CD8-positive, alpha-beta memory T cell (primary cell): ENCODE data around the gene PRSS53. TPM values are rescaled to one million over a fixed set of nuclear protein-coding genes. Genes with fewer than 3 reads are reported as not detected.
"Not testable (repeated sequence)": the region's sequence is repeated elsewhere in the genome, so short reads cannot be mapped to it uniquely, and the experiment has no call there.

ENCODE experiments used
- CTCF ChIA-PET: fragments of 350-600 bp; sonication (Branson Sonifier 250); formaldehyde crosslinking; loops from one replicate; lab custom pipeline; 2021; ENCODE audit warnings: antibody characterized with exemption; lab: Charles Lee
- POLR2A ChIA-PET: fragments of 350-600 bp; sonication (Branson Sonifier 250); formaldehyde crosslinking; loops from one replicate; lab custom pipeline; 2021; ENCODE audit warnings: antibody characterized with exemption; lab: Charles Lee
- DNase-seq, 5 donors: peaks; one replicate each; pipeline versions ENCODE4 v3.0.0 to v3.0.0-alpha.2; 2020 to 2022; ENCODE audit warnings: mixed read lengths in 1 of 5
- H3K27ac ChIP-seq: one replicate; pipeline ENCODE4 v1.7.0; 2013; ENCODE audit warnings: low read depth, mild to moderate bottlenecking, low read length, moderate library complexity
- H3K27me3 ChIP-seq: 2 replicates; pipeline ENCODE4 v1.7.0; 2013; ENCODE audit warnings: low read length, mild to moderate bottlenecking; ENCODE audit not compliant: insufficient read depth, poor library complexity, severe bottlenecking
- H3K36me3 ChIP-seq: 2 replicates; pipeline ENCODE4 v1.7.0; 2013; ENCODE audit warnings: mild to moderate bottlenecking, low read length, moderate library complexity; ENCODE audit not compliant: insufficient read depth
- H3K4me1 ChIP-seq: 2 replicates; pipeline ENCODE4 v1.7.0; 2013; ENCODE audit warnings: mild to moderate bottlenecking, low read length, moderate library complexity; ENCODE audit not compliant: insufficient read depth
- H3K4me3 ChIP-seq: 2 replicates; pipeline ENCODE4 v1.7.0; 2013; ENCODE audit warnings: mild to moderate bottlenecking, low read length
- H3K9me3 ChIP-seq: 2 replicates; pipeline ENCODE4 v1.7.0; 2013; ENCODE audit warnings: mild to moderate bottlenecking, low read length
- H3K27ac Mint-ChIP-seq, 8 donors: one replicate each; pipeline ENCODE4 v1.8.0; 2020 to 2021; ENCODE audit warnings: mixed read lengths in 8 of 8, mild to moderate bottlenecking in 6 of 8, inconsistent platforms in 3 of 8, moderate library complexity in 3 of 8
- H3K27me3 Mint-ChIP-seq, 2 donors: one replicate each; pipeline ENCODE4 v1.8.0; 2020 to 2021; ENCODE audit warnings: mixed read lengths in 2 of 2, mild to moderate bottlenecking in 1 of 2, moderate library complexity in 1 of 2
- H3K36me3 Mint-ChIP-seq, 3 donors: one replicate each; pipeline ENCODE4 v1.8.0; 2020 to 2021; ENCODE audit warnings: mixed read lengths in 3 of 3, inconsistent platforms in 1 of 3, mild to moderate bottlenecking in 1 of 3
- H3K4me1 Mint-ChIP-seq, 3 donors: one replicate each; pipeline ENCODE4 v1.8.0; 2020 to 2021; ENCODE audit warnings: mixed read lengths in 3 of 3, inconsistent platforms in 1 of 3, mild to moderate bottlenecking in 1 of 3
- H3K4me3 Mint-ChIP-seq, 7 donors: one replicate each; pipeline ENCODE4 v1.8.0; 2020 to 2021; ENCODE audit warnings: mixed read lengths in 7 of 7, mild to moderate bottlenecking in 6 of 7, moderate library complexity in 4 of 7, inconsistent platforms in 2 of 7
- H3K9me3 Mint-ChIP-seq, 5 donors: one replicate each; pipeline ENCODE4 v1.8.0; 2020 to 2022; ENCODE audit warnings: mixed read lengths in 5 of 5, mild to moderate bottlenecking in 3 of 5, moderate library complexity in 2 of 5, inconsistent platforms in 1 of 5
- polyA plus RNA-seq: library from polyadenylated mRNA; unstranded; fragments of 300-500 nt; fragmentation: Illumina TruSeq; gene quantifications from one replicate; pipeline ENCODE4 v1.2.3, GENCODE V29; 2021
- total RNA-seq, 2 experiments: library from RNA; stranded (reverse); gene quantifications; one replicate each; pipeline ENCODE4 v1.2.3, GENCODE V29; 2021

PRSS53 gene
- total RNA-seq (1 to 10 TPM; 3.3 to 4.6 TPM), polyA plus RNA-seq (0.59 TPM)

DNA sequence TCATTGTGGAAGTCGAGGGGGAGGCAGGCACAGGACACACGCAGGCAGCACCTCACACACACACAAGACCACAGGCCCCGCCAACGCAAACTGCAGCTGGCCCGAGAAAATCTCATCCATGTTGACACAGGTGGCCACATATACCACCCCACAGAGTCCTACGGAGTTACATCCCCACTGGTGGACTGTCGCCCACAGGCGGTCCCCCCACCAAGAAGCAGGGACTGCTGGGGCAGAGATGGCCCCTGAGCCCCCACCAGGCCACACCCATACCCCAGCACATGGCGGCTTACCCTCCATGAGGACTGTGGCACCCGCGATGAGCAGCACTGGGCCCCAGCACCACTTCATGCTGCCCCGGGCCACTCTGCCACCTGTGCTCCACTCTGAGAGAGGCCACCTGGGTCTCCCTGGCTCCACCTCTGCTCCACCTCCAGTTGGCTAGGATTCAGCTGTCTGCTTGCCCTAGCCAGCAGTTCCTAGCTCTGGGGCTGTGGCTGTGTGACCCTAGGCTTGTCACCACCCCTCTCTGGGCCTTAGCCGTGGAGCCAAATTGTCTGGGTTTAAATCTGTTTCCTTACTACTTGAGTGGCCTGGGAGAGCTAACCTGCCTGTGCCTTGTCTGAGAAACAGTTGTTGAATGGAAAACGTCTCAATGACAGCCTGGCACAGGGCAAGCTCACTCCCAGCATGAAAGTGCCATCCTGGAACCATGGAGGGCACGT, at the start of gene PRSS53:
Gene PRSS53, minus strand, starts transcription at position 485 of the 725 bp plus-strand sequence. Its CDS starts 134 bp downstream, at position 351.
- Mint-ChIP-seq H3K36me3 (peaks cover 0 to 50% (median 2%) of the 10 kb centered on the region in 3 donors), H3K27me3 (no peaks in the 10 kb centered on the region), H3K4me1 (peaks cover 5 to 19% (median 9%) of the 10 kb centered on the region in 3 donors), H3K9me3 (no peaks in the 10 kb centered on the region), H3K4me3 (peak within 1 kb of the TSS in 1 of 7 donors; percentile 48), H3K27ac (peak within 1 kb of the TSS in 4 of 8 donors; percentile 64 to 78 (median 68))
- H3K4me1 ChIP-seq: no peaks in the 10 kb centered on the region
- DNase-seq: no peak
- peaks cover 10% of the 10 kb centered on the region for H3K36me3 ChIP-seq
- CTCF ChIA-PET: interaction anchor here (0.6 to 1.5 kb wide), 2 partner anchors 135 to 146 kb away, joined by 3 read pairs; no protein-coding TSS in a partner anchor
- POLR2A ChIA-PET: no interaction called here
- no peaks in the 10 kb centered on the region for H3K27me3 ChIP-seq
- no peak within 1 kb of the TSS for H3K4me3 ChIP-seq
- no peak within 1 kb of the TSS for H3K27ac ChIP-seq
- no peaks in the 10 kb centered on the region for H3K9me3 ChIP-seq

DNA sequence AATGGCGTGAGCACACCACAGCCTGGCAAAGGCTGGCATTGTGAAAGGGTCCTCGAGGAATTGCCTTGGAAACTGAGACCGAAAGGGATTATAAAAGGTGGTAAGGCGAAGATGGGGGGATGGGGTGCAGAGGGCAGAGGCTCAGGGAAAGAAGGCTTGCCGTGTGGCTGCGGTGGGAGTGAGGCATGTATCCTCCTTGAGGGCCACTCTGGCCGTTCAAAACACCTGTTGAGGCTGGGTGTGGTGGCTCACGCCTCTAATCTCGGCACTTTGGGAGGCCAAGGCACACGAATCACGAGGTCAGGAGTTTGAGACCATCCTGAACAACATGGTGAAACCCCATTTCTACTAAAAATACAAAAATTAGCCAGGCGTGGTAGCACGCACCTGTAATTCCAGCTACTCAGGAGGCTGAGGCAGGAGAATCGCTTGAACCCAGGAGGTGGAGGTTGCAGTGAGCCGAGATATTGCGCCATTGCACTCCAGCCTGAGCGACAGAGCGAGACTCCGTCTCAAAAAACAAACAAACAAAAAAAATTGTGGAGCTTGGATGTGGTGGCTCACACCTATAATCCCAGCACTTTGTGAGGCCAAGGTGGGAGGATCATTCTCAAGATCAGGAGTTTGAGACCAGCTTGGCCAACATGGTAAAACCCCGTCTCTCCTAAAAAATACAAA, 48.2 kb upstream of the PRSS53 start:
- H3K36me3 ChIP-seq, H3K27me3 ChIP-seq, CTCF ChIA-PET, H3K9me3 Mint-ChIP-seq, H3K4me1 ChIP-seq, H3K4me1 Mint-ChIP-seq, POLR2A ChIA-PET, H3K27ac ChIP-seq, DNase-seq, H3K27me3 Mint-ChIP-seq, H3K27ac Mint-ChIP-seq, H3K4me3 Mint-ChIP-seq, H3K4me3 ChIP-seq, H3K9me3 ChIP-seq: not testable (repeated sequence)
- H3K36me3 Mint-ChIP-seq: peaks cover 0 to 16% (median 0%) of the 10 kb centered on the region in 3 donors

DNA sequence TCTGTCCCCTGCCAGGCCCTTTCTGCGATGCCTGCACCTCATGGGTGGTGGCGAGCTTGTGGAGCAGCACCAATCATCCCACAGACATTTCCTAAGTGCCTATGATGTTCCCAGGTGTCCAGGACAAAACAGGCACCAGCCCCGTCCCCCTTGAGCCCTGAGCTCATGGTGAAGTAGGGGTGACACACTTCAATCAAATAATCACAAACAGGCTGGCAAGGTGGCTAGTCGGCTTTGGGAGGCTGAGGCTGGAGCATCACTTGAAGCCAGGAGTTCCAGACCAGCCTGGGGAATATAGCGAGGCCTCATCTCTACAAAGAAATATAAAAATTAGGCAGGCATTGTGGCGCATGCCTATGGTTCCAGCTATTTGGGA, 47.5 kb upstream of the PRSS53 start:
- Mint-ChIP-seq H3K27me3 (peaks cover 0 to 2% of the 10 kb centered on the region in 2 donors), H3K4me1 (peaks cover 0 to 2% (median 0%) of the 10 kb centered on the region in 3 donors), H3K9me3 (no peaks in the 10 kb centered on the region), H3K4me3 (no peak overlapping the region), H3K27ac (peak overlapping the region in 1 of 8 donors; percentile 37), H3K36me3 (peaks cover 0 to 22% (median 0%) of the 10 kb centered on the region in 3 donors)
- Histone ChIP-seq H3K27ac (no peak overlapping the region), H3K4me1 (no peaks in the 10 kb centered on the region), H3K36me3 (no peaks in the 10 kb centered on the region), H3K4me3 (no peak overlapping the region), H3K9me3 (no peaks in the 10 kb centered on the region), H3K27me3 (no peaks in the 10 kb centered on the region)
- DNase-seq: no peak
- CTCF ChIA-PET: no interaction called here
- POLR2A ChIA-PET: no interaction called here

DNA sequence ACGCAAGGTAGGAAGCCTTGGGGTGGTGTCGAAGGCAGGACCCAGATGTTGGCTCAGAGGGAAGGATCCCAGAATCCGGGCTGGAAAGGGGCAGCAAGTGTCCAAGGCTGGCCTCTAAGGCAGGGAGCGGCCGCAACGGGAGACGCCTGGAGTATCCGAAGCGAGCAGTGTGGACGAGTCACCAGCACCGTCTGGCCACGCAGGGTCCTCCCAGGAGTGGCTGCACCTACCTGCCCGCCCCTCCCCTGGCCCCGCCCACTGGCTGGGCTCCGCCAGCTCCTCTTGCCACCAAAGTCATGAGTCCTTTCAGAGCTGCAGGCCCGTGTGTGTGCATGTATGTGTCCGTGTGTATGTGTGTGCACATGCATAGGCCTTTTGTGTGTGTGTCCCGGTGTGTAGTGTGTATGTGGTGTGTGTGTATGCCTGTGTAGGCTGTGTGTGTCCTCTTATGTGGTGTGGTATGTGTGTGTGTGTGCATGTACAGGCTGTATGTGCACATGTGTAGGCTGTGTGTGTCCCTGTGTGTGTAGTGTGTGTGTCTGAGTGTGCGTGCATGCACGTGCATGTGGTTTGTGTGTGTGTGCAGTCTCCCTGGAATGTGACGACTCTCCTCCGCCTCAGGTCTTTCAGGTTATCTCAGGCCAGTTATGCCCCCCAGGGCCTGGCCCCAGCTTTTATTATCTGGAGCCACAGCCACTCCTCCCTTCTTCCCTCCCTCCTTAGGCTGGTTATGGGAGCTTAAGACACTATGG, 47.0 kb upstream of the PRSS53 start, which contains the start of gene PRSS8:
Gene PRSS8, minus strand, starts transcription at position 193 of the 752 bp plus-strand sequence. CDS start 229 bp downstream, outside the sequence.
- peak within 1 kb of the TSS; percentile 61 for H3K27ac ChIP-seq
- H3K9me3 ChIP-seq: no peaks in the 10 kb centered on the region
- H3K27me3 ChIP-seq: no peaks in the 10 kb centered on the region
- no peaks in the 10 kb centered on the region for H3K36me3 ChIP-seq
- ChIA-PET POLR2A (no interaction called here), CTCF (no interaction called here)
- H3K27me3 Mint-ChIP-seq: peaks cover 0 to 2% of the 10 kb centered on the region in 2 donors
- peaks cover 0 to 2% (median 0%) of the 10 kb centered on the region in 3 donors for H3K4me1 Mint-ChIP-seq
- no peak for DNase-seq
- no peaks in the 10 kb centered on the region for H3K4me1 ChIP-seq
- H3K4me3 ChIP-seq: no peak within 1 kb of the TSS
- H3K4me3 Mint-ChIP-seq: no peak within 1 kb of the TSS
- H3K9me3 Mint-ChIP-seq: no peaks in the 10 kb centered on the region
- H3K36me3 Mint-ChIP-seq: peaks cover 0 to 28% (median 0%) of the 10 kb centered on the region in 3 donors
- peak within 1 kb of the TSS in 1 of 8 donors; percentile 37 for H3K27ac Mint-ChIP-seq

DNA sequence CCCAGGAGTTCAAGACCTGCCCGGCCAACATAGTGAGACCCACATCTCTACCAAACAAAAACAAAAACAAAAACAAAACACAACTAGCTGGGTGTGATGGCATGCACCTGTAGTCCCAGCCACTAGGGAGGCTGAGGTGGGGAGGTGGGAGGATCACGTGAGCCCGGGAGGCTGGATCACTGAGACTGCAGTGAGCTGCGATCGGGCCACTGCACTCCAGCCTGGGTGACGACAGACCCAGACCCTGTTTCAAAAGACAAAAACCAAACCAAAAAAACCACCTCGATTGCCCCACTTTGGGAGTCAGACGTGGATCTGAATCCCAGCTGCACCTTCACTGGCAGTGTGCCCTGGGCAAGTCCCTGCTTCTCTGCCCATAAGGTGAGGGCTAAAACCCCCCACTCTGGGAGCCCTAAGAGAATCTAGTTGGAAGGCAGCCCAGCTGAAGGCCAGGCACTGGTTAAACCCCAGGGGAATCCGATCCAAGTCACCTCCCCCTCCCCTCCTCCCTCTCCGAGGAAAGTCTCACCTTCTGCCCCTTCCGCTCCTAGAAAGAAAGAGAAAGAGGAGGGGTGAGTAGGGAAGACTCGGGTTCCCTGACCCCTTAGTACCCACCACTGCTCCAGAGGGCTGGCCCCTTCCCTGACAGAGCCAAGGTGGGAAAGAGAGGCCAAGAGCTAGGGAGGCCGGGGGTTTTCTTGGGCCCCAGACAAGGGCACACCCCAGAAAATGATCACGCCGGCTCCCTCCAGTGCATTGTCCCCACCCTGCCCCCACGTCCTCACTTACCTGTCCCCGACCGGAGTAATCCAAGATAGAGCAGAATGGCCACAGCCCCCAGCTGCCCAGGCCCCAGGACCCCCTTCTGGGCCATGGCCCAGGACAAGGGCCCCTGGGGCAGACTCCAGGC, 46.1 kb upstream of the PRSS53 start:
- peaks cover 0 to 35% (median 4%) of the 10 kb centered on the region in 3 donors for H3K36me3 Mint-ChIP-seq
- H3K9me3 ChIP-seq: no peaks in the 10 kb centered on the region
- no peaks in the 10 kb centered on the region for H3K4me1 ChIP-seq
- POLR2A ChIA-PET: no interaction called here
- peaks cover 0 to 2% of the 10 kb centered on the region in 2 donors for H3K27me3 Mint-ChIP-seq
- no peak overlapping the region for H3K27ac Mint-ChIP-seq
- no peak overlapping the region for H3K4me3 ChIP-seq
- DNase-seq: no peak
- CTCF ChIA-PET: interaction anchor here (0.6 kb wide), 1 partner anchor 108 kb away, joined by 4 read pairs; no protein-coding TSS in a partner anchor
- no peaks in the 10 kb centered on the region for H3K27me3 ChIP-seq
- H3K4me3 Mint-ChIP-seq: no peak overlapping the region
- peaks cover 0 to 2% (median 0%) of the 10 kb centered on the region in 3 donors for H3K4me1 Mint-ChIP-seq
- H3K27ac ChIP-seq: peak overlapping the region; percentile 61
- no peaks in the 10 kb centered on the region for H3K36me3 ChIP-seq
- no peaks in the 10 kb centered on the region for H3K9me3 Mint-ChIP-seq

DNA sequence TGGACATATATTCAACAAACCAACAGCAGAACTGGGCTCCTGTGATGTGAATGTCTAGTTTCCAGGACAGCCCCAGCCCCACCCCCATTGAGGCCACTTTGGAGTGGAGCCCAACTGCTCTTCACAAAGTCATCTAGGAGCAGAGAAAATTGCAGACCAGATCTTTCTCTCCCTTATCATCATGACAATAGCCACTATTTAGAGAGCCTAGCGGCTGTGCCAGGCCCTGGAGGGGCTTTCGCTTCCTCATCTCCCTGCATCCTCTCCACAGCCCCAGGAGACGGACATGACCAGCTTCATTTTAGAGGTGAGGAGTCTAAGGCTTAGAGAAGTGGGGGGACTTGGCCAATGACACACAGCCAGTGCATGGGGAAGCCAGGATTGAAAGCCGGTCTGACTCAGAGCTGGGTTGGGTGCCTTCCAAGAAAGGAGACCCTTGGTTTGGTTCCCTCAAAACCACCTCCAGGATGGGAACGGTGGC, 45.4 kb upstream of the PRSS53 start:
- Mint-ChIP-seq H3K36me3 (peaks cover 0 to 42% (median 4%) of the 10 kb centered on the region in 3 donors), H3K9me3 (no peaks in the 10 kb centered on the region), H3K27me3 (peaks cover 0 to 2% of the 10 kb centered on the region in 2 donors), H3K4me1 (peaks cover 0 to 2% (median 0%) of the 10 kb centered on the region in 3 donors), H3K27ac (peak overlapping the region in 1 of 8 donors; percentile 53), H3K4me3 (no peak overlapping the region)
- peak overlapping the region; percentile 61 for H3K27ac ChIP-seq
- no peaks in the 10 kb centered on the region for H3K27me3 ChIP-seq
- no peak overlapping the region for H3K4me3 ChIP-seq
- no peaks in the 10 kb centered on the region for H3K36me3 ChIP-seq
- ChIA-PET POLR2A (no interaction called here), CTCF (interaction anchor here (0.6 kb wide), 1 partner anchor 107 kb away, joined by 4 read pairs; no protein-coding TSS in a partner anchor)
- no peak for DNase-seq
- H3K9me3 ChIP-seq: no peaks in the 10 kb centered on the region
- H3K4me1 ChIP-seq: no peaks in the 10 kb centered on the region

DNA sequence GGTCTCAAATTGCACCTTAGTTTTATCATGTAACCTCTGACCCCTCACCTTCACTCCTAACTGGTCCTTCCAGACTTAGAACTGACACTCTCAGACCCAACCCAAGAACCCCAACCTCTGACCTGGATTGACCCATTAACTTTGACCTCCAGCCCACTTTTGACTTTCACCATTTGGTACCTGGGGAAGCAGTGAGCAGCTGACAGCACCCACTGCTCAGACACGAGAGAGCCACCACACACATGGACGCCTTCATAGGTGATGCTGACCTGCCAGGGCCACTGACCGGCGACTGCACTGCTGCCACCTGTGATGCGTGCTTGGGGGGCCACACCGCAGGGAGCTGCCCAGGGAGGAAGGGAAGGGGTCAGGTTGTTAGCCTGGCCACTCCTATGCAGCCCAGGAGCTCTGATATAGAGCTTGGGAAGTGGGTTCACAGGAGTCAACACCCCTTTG, 44.3 kb upstream of the PRSS53 start:
- Histone ChIP-seq H3K4me1 (no peaks in the 10 kb centered on the region), H3K27me3 (no peaks in the 10 kb centered on the region), H3K4me3 (no peak overlapping the region), H3K27ac (no peak overlapping the region), H3K9me3 (no peaks in the 10 kb centered on the region), H3K36me3 (no peaks in the 10 kb centered on the region)
- Mint-ChIP-seq H3K36me3 (peaks cover 0 to 52% (median 6%) of the 10 kb centered on the region in 3 donors), H3K9me3 (no peaks in the 10 kb centered on the region), H3K27ac (peak overlapping the region in 1 of 8 donors; percentile 23), H3K4me3 (no peak overlapping the region), H3K27me3 (peaks cover 0 to 2% of the 10 kb centered on the region in 2 donors), H3K4me1 (peaks cover 0 to 2% (median 0%) of the 10 kb centered on the region in 3 donors)
- DNase-seq: no peak
- POLR2A ChIA-PET: no interaction called here
- CTCF ChIA-PET: interaction anchor here (1.0 kb wide), 1 partner anchor 9 kb away, joined by 9 read pairs; no protein-coding TSS in a partner anchor
